GM21717 (cell line): Measurements from ENCODE around the gene SLC35C1.
"Not testable (repeated sequence)": the region's sequence is repeated elsewhere in the genome, so short reads cannot be mapped to it uniquely, and the experiment has no call there.

Source experiments
- ATAC-seq: cut with Tn5 transposase; IDR thresholded peaks from one replicate; pipeline ENCODE4 v1.9.1; 2021; ENCODE audit warnings: mild to moderate bottlenecking, moderate library complexity; ENCODE audit not compliant: unreplicated experiment

The SLC35C1 gene

DNA sequence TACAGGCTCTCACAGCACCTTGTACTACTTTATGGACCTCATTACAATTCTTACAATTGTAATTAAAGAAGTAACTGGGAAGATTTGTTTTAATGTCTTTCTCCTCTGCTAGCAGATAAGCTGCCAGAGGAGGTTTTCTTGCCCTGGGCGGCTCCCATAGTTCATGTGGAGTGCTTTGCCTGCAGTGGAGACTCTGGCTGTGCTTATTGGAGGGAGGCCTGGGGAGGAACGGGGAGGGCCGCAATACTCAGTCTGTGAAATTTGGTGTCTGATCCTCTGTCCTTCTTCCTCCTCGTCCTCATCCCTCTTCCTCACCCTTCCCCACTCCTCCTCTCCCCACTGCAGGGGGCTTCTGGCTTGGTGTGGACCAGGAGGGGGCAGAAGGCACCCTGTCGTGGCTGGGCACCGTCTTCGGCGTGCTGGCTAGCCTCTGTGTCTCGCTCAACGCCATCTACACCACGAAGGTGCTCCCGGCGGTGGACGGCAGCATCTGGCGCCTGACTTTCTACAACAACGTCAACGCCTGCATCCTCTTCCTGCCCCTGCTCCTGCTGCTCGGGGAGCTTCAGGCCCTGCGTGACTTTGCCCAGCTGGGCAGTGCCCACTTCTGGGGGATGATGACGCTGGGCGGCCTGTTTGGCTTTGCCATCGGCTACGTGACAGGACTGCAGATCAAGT, 5.6 kb downstream of the SLC35C1 start:
- ATAC-seq: no peak

GRCh38 chr11:45811109-45811435, 6.1 kb downstream of the SLC35C1 start:
- no peak for ATAC-seq

DNA sequence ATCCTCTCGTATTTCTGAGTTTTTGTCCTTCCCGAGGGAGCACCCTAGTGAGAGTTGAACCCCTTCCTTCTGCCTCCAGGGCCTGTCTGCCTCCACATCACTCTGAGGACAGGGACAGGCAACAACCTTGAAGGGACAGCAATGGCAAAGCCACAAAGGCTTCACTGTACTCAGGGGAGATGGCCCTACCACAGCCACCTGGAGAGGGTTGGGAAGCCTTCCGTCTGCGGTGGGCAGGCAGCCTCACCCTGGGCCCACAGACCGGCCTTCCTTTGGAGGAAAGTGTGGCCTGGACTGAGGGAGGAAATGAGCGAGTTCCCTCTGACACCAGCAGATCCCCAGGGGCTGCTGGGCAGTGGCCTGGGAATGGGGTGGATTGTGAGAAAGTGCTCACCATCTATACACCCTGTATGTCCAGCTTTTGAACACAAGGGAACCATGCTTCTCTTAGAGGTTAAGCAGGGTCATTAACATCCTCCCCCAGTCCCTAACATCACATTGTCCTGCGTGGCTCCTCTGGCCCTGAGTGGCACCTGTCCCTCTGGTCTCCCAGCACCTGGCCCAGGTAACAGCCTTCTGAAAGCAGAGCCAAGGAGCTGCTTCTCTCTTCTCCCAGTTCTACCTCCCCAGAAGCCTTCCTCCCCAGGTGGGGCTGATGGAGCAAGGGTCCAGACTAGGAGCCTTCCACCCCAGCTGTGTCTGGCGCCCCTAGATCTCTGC, 6.8 kb downstream of the SLC35C1 start:
- no peak for ATAC-seq

DNA sequence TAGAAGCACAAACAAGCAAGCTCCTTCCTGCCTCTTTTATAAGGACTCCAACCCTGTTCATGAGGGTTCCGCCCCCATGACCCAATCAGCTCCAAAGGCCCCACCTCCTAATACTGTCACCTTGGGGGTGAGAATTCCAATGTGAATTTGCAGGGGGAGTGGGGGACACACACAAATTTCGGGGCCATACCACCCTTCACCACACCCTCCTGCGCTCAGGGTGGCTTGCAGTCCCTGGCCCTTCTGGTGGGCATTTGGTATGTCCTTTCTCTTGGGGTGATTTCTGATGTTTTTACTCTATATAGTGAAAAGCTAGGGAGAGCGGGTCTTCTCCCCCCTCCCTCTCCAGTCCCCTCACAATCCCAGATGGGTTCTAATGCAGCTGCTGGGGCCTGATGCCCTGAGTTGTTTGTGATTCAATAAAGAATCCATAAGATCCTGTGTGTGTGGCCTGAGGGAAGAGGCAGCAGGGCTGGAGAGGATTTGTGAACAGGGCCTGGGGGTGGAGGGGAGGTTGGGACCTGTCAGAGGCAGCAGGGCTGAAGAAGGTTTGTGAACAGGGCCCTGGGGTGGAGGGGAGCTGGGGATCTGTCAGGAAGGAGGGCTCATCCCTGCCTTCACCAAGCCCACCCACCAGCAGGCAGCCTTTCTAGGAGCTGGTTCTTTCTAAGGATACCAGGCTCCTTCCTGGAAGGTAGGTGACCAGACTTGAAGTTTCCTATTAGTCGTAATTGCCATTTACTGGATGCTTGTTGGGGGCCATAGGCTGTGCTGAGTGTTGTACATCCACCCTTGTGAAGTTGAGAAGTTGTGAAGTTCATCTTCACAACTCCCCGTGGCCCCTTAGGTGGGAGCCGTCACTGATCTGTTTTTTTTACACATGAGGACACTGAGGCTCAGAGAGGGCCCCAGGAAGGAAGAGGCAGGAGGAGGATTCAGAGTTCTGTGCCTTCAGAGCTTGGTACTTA, 7.9 kb downstream of the SLC35C1 start:
- no peak for ATAC-seq

DNA sequence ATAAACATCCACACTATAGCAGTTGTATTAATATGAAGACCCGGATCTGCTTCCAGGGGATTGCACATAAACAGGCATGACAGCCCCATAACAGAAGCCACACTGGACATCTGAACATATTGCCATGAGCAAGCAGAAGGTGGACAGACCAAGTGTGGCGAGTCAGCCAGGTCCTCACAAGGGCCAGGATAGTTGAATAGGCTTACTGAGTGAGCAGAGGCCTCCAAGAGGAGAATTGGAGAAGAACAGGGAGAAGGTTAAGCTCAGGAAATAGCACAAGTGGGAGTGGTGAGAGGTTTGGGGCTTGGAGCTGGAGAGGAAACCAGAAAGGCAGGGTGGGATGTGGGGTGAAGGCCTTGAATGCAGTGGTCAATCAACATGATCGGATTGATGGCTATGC, 10.8 kb downstream of the SLC35C1 start:
- ATAC-seq: no peak

DNA sequence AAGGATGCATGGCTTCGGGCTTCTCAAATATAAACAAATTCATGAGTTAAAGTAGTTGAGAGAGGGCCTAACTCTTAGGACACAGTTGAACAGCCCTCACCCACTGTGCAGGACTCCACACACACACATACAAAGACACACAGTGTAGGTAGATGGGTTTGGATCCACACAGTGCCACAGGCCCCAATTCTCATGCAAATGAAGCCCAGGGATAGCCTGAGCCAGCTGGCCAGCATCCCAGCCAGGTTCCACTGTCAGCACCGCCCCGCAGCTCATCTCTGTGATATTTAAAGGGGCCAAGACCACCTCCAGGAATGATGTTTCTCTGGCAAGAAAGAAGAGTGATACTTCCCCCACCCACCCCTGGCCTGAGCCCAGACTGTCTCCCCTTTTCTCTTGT, 11.7 kb downstream of the SLC35C1 start:
- no peak for ATAC-seq

DNA sequence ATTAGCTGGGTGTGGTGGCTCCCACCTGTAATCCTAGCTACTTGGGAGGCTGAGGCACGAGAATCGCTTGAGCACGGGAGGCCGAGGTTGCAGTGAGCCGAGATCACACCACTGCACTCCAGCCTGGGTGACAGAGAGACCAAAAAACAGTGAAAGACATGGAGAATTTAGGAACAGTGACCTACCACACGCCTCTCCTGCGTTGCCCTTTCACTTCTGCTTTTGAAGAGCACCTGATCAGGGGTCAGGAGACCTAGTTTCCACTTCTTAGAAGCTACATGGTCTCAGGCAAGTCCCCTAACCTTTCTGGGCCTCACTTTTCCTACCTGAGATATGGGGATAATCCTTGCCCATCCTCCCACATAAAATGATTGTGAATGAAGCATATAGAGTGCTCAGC, 12.2 kb downstream of the SLC35C1 start:
- ATAC-seq: peak; percentile 73

DNA sequence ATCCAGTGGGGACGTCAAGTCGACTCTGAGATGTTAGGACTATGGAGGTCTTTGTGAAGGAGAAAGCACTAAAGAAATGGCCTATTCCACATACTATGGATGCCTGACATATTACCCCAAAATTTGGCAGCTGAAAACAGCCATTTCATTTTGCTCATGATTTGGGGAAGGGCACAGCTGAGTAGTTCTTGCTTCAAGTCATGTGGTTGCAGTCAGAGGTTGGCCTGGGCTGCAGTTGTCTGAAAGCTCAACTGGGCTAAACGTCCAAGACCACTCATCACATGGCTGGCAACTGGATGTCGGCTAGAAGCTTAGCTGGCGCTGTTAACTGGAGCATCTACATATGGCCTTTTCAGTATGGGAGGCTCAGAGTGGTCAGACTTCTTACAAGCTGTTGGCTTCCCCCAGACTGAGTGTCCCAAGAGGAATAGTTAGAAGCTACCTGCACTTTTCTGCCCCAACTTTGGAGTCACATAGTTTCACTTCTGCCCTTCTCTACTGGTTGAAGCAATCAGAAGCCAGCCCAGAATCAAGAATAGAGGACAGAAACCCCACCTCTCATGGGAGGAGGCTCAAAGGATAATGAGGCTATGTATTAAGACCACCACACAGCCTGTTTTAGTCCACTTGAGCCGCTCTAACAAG, 14.1 kb downstream of the SLC35C1 start:
- no peak for ATAC-seq

DNA sequence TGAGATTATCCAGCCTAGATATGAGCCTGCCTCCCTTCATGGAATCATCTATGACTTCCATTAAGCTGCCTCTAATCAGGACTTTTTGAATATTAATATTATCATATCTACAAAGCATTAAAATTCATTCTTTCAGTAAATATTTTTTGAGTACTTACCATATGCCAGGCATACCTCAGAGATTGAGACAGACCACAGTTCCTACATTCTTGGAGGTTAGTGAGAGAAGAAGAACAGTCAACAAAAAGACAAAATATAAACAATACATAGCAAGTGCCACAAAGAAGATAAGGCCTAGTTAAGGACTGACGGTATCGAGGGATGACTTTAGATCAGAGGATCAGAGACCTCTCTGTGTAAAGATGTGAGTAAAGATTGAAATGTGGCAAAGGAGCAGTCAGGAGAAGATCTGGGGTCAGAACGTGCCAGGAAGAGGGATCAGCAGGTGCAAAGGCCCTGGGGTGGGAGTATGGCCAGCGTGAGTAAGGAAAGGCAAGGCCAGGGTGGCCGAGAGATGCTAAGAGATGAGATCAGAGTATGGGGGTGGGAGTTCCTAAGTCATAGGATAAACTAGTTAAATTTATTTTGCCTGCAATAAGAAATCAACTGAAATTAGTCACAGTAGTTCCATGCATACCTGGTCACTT, 15.4 kb downstream of the SLC35C1 start:
- ATAC-seq: no peak

- ATAC-seq: not testable (repeated sequence)
Observed at GRCh38 chr11:45826492-45826891, 21.5 kb downstream of the SLC35C1 start.

DNA sequence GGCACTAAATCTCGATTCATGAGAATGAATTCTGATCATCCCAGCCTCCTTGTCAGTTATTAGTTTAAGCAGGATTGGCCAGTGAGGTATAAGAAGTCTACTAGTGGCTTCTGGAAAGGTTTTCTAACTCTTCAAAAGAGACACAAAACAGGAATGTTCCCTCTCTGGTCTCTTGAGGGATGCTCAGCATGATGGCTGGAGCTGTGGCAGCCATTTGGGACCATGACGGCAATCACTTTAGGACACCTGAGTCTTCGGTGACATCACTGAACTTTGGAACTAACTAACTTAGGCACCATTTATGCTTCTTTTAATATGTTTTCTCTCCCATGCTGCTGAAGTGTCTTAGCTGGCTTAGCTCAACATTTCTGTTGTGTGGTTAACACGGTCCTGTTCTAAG, 22.2 kb downstream of the SLC35C1 start:
- no peak for ATAC-seq

- no peak for ATAC-seq
Observed at GRCh38 chr11:45828996-45829395, 24.0 kb downstream of the SLC35C1 start.

DNA sequence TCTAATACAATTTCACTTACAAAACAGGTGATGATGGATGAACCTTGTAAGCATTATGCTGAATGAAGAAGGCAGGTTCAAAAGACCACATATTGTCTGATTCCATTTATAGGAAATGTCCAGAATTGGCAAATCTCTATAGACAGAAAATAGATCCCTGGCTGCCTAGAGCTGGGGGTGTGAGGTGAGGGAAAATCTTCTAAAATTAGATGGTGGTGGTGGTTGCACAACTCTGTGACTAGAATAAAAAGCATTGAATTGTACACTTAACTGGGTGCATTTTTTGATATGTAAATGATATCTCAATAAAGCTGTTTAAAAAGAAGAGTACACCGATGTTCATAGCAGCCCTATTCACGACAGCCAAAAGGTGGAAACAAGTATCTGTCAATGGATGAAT, 25.6 kb downstream of the SLC35C1 start:
- no peak for ATAC-seq

DNA sequence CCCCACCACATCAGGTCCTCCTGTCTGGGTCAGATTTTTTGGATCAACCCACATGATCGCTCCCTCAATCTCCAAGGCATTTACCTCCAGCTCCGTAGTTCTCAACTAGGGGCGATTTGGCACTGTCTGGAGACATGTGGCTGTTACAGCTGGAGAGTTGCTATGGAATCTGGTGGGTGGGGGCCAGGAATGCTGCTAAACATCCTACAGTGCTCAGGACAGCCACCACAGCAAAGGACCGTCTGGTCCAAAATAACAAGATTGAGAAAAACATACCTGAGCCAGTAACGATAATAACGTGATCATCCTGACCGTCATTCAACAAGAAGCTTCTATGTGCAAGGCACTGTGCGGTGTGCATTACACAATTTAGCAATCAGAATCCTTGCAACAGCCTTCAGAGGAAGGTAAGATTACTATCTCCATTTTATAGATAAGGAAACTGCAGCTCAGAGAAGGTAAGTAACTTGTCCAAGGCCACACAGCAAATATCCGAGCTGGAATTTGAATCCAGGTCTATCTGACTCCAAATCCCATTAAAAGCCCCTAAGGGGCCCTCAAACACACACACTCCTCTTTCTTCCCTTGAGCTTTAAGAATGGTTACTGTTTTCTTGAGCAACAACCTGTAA, 28.0 kb downstream of the SLC35C1 start:
- no peak for ATAC-seq

GRCh38 chr11:45833761-45834160, 28.8 kb downstream of the SLC35C1 start:
- ATAC-seq: no peak

DNA sequence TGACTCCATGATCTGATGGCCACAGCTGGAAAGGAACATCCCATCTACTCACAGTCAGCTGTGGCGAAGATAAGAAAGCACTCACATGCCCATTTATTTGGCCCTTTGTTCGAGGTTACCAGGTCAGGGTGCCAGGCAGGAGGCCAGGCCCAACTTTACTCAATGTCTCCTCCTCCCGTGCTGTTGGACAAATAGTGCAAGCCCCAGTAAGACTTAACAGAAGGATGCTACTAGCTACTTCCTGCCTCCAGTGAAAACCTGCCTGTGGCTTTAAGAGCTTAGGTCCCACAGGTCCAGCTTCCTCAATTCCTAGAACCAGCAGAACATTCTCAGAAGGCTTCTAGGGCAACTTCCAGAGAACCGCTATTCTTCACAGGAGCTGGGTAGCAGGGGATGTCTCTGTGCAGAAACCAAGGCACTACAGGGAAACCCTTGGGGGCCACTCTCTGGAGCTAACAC, 29.4 kb downstream of the SLC35C1 start:
- ATAC-seq: no peak

GRCh38 chr11:45839204-45839603, 34.3 kb downstream of the SLC35C1 start:
- ATAC-seq: no peak

GRCh38 chr11:45840251-45840650, 35.3 kb downstream of the SLC35C1 start:
- ATAC-seq: not testable (repeated sequence)

- peak; percentile 25 for ATAC-seq
Observed at GRCh38 chr11:45843158-45843924, 38.4 kb downstream of the SLC35C1 start.
